ENCODE results near the gene ITGA7.

- TF ChIP-seq EZH2 (IDR thresholded peaks at IDR 0.05; ENCODE audit: insufficient read depth, poor library complexity, severe bottlenecking) (no peak), EZH2phosphoT487 (IDR thresholded peaks at IDR 0.05; ENCODE audit: insufficient read depth, low read depth) (no peak)
These were observed 37.4 kb downstream of the ITGA7 start for GRCh38 chr12:55670276-55670675.

All from GM23248 (cell line).